ENCODE results near the gene ADCY1.

The ADCY1 gene

DNA sequence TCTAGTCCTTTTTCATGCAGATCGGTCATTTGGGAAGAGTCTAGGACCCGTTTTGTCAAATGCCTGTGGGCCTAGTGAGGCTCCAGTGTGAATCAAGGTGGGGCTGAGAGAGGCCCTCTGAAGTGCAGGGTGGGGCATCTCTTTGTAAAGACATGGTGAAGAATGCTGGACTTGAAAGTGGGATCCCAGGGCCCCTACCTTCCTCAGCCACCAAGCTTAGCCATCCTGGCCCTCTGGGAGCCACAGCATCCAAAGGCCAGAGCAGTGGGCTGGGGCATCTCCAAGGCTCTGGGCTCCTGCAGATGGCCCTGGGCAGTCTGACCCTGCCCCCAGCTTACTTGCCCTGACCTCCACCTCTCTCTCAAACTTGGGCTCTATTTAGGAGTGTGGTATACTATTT, 78.5 kb downstream of the ADCY1 start:
- DNase-seq (ENCODE audit: low read depth), result no peak
- TF ChIP-seq, protein P1, sequence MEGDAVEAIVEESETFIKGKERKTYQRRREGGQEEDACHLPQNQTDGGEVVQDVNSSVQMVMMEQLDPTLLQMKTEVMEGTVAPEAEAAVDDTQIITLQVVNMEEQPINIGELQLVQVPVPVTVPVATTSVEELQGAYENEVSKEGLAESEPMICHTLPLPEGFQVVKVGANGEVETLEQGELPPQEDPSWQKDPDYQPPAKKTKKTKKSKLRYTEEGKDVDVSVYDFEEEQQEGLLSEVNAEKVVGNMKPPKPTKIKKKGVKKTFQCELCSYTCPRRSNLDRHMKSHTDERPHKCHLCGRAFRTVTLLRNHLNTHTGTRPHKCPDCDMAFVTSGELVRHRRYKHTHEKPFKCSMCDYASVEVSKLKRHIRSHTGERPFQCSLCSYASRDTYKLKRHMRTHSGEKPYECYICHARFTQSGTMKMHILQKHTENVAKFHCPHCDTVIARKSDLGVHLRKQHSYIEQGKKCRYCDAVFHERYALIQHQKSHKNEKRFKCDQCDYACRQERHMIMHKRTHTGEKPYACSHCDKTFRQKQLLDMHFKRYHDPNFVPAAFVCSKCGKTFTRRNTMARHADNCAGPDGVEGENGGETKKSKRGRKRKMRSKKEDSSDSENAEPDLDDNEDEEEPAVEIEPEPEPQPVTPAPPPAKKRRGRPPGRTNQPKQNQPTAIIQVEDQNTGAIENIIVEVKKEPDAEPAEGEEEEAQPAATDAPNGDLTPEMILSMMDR (IDR thresholded peaks at IDR 0.05; ENCODE audit: insufficient read depth, low read depth, low read length, missing control alignments), result no peak
- H3K4me3 ChIP-seq (ENCODE audit: low read length), result no peak overlapping the region

DNA sequence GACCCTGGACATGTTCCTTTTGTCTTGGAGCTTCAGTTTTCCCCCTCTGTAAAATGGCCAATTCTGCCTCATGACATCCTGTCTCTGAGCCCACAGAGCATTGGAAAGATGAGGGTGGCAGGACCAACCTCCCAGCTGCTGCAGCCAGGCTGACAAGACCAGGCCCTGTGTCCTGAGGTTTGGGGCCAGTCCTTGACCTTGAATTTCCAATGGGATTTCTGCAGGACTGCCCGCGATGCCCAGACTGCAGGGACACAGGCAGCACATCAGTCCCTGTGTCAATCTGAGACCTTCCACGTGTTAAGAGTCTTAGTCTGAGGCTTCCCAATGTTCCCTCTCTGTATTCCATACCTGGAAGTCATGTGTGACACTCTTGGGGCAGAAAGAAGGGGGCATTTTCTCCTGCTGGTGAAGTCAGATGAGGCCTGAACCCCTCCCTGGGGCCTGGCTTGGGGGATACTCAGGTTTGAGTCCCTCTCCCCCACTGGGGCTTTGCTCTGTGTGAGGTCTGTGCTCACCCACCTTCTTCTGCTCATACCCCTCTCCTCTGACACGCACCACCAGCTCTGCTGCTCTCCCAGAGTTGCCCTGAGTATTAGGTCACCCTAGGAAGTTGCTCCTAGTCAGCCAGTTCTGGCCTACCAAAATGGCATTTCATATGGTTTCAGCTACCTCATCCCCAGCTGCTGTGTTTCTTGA, 79.2 kb downstream of the ADCY1 start:
- TF ChIP-seq, protein P1 (IDR thresholded peaks at IDR 0.05; ENCODE audit: insufficient read depth, low read depth, low read length, missing control alignments), result no peak
- H3K4me3 ChIP-seq (ENCODE audit: low read length), result no peak overlapping the region
- DNase-seq (ENCODE audit: low read depth), result no peak

DNA sequence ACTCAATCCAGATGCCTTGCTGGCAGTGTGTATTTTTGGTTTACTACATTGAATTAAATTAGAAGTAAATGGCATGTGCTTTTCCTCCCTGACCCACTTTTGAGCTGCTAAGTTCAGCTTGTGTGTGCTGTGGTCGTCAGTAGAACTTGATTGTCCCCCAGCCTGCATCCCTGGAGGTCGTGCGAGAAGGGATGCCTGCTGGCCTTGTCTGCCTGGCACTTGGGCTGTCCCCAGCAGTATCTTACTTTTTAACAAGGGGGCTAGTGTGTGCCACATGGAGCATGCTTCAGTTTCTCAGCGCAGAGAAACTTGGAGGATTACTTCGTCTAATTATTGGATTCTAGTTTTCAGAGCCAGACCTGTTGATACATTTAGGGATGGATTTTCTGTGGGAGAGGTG, 80.2 kb downstream of the ADCY1 start:
- DNase-seq (ENCODE audit: low read depth), result no peak
- H3K4me3 ChIP-seq (ENCODE audit: low read length), result no peak overlapping the region
- TF ChIP-seq, protein P1 (IDR thresholded peaks at IDR 0.05; ENCODE audit: insufficient read depth, low read depth, low read length, missing control alignments), result no peak

DNA sequence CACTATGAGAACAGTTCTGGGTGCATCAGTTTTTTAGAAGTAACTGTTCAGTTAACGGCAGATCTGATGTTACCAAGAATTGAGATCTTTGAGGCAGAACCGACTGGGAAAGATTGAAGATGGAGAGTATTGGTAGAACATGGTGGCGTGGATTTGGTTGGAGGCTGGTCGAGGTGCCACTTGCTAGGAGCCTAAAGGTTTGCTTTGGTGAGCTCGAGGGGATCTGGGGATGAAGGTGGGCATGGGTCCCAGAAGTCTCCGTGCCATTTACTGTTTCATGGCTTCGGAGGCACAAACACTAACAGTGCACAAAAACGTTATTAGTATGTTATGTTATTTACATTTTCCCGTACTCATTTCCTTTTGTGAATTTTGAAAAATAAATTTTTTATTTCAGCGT, 81.4 kb downstream of the ADCY1 start:
- TF ChIP-seq, protein P1 (IDR thresholded peaks at IDR 0.05; ENCODE audit: insufficient read depth, low read depth, low read length, missing control alignments), result no peak
- no peak for DNase-seq (ENCODE audit: low read depth)

DNA sequence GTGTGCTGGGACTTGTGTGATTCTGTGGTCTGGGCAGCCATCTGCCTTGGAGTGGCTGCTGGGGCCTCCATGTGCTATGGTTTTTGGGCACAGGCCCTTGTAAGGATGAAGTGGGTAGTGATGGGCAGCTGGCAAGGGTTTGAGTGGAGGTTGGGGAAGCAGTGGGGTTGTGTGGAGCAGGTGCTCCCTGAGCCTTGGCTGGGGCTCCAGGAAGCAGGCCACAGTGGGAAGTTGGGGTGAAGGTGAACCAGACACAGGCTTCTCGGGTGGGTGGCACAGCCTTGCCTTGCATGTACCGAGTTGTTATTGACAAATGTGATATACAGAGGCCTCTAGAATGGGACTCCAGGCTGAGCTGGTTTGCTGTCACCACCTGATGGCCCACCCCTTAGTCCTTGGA, 82.3 kb downstream of the ADCY1 start:
- DNase-seq (ENCODE audit: low read depth), result no peak
- TF ChIP-seq, protein P1 (IDR thresholded peaks at IDR 0.05; ENCODE audit: insufficient read depth, low read depth, low read length, missing control alignments), result no peak
- H3K4me3 ChIP-seq (ENCODE audit: low read length), result no peak overlapping the region

More for the DNA sequence above, 81.4 kb downstream of the ADCY1 start:
- no peak overlapping the region for H3K4me3 ChIP-seq (ENCODE audit: low read length)

DNA sequence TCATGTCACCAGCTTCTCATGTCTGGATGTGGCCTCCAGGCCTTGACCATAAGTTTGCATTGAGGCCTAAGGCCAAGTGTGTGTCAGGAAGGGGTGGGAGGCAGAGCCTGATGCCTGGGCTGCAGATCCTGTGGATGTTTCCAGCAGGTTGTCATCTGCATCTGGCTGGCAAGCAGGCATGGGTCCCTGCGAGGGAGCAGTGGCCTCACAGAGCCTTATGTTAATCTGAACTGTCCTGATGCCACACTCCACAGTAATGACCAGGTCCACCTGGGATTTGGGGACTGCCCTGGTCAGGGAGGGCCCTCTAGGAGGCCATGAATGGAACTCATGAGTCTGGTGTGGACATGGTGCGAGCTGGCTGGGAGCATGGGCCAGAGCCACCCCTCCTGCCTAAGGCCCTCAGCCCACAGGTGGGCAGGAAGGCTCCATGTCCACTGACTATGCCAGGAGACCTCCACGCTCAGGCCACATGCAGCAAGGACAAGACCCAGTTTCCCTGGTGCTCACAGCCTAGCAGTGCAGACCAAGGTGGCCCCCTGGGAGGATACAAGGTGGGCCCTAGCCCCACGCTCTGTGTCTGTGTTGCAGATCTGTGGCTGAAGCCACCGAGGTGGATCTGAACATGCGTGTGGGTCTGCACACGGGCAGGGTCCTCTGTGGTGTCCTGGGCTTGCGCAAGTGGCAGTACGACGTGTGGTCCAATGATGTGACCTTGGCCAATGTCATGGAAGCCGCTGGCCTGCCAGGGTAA, 83.1 kb downstream of the ADCY1 start:
- no peak overlapping the region for H3K4me3 ChIP-seq (ENCODE audit: low read length)
- DNase-seq (ENCODE audit: low read depth), result no peak
- TF ChIP-seq, protein P1 (IDR thresholded peaks at IDR 0.05; ENCODE audit: insufficient read depth, low read depth, low read length, missing control alignments), result no peak

Data from epithelial cell of esophagus (primary cell).